GM18498 (cell line): ENCODE data around the gene FAM131A.
"Not testable (repeated sequence)": the region's sequence is repeated elsewhere in the genome, so short reads cannot be mapped to it uniquely, and the experiment has no call there.

ENCODE experiments used
- ATAC-seq: cut with Tn5 transposase; IDR thresholded peaks from one replicate; pipeline ENCODE4 v1.9.1; 2021; ENCODE audit warnings: mild to moderate bottlenecking, moderate library complexity; ENCODE audit not compliant: unreplicated experiment

Gene FAM131A

DNA sequence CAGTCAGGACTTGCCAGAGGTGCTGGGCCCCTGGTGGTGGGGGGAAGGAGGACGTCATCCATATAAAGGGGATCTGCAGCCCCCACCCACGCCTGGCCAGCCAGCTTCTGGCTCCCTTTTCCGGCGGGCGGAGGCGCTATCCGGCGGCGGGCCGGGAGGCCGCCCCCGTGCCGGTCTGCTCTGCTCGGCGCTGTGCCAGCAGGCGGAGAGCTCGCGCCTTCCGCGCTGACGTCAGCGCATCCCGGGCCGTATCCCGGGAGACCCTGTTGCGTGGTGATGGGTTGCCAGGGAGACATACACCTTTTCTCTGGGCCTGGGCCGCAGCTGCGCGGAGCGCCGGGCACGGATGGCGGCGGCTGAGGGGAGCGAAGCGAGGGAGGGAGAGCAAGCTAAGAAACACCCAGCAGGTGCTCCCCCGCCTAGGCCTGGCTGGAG, 1.1 kb downstream of the FAM131A start:
- no peak for ATAC-seq

- no peak for ATAC-seq
Measured at GRCh38 chr3:184339001-184339400, 1.6 kb downstream of the FAM131A start.

GRCh38 chr3:184339451-184340135, 2.2 kb downstream of the FAM131A start:
- ATAC-seq, result not testable (repeated sequence)

- no peak for ATAC-seq
Measured at GRCh38 chr3:184341925-184342324, 4.5 kb downstream of the FAM131A start.

DNA sequence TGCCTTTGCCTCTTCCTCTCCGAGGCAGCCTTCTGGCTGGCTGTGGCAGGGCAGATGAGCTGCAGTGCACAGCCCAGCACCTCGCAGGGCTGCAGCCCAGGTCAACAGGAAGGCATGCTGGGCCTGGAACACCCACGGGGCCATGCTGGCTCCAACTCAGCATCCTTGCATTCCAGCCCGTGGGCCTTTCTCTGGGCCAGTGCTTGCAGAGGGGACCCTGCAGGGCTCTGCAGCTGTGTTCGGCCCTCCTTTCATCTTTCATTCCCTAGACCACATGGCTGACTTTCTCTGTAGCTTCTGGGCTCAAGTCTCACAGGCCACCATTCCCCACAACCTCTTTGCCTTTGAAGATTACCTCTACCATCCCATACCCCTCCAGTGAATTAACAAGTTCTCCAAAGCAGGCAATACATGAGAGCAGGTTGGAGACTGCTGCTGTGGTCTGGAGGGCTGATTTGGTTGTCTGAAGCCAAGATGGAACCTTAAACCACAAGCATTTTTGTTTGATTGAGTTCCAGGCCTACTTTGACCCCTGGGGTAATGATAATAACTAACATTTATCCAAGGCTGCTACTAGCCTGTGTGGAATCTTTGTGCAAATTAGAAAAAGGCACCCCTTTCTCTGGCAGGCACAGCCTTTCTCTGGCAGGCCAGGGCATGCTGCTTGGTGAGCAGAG, 5.9 kb downstream of the FAM131A start:
- ATAC-seq, result no peak

GRCh38 chr3:184344579-184345316, 7.3 kb downstream of the FAM131A start:
- ATAC-seq, result no peak

GRCh38 chr3:184345317-184346144, 8.1 kb downstream of the FAM131A start:
- no peak for ATAC-seq

DNA sequence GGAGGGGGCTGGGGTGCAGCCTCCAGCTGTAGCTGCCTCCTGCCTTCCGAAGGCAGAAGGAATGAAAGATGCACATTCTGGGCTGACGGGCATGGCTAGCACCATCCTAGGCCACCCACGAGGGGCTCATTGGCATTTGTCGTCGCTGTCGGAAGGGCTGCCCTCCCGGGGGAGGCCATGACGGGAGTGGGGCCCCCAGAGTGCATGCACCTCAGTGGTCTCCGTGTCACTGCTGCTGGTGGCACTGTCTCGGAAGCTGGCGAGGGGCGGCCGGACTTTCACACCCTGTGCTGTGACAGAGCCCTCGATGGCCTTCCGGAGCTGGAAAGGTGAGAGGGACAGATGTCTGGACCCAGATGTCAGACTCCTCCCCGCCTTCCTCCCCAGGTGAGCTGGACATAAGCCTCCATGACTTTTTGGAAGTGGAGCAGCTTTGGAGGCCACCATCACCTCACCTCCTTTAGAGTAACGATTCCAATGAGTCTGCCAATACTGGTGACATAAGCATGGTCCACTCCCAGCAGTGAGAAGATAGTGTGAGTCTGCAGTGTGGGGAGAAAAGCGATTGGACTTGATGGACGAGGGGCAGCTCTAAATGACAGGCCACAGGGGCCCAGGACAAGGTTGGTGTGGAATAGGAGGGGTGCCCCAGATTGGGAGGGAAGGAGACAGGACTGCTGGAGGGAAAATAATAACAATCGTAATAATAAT, 9.2 kb downstream of the FAM131A start:
- ATAC-seq, result no peak

DNA sequence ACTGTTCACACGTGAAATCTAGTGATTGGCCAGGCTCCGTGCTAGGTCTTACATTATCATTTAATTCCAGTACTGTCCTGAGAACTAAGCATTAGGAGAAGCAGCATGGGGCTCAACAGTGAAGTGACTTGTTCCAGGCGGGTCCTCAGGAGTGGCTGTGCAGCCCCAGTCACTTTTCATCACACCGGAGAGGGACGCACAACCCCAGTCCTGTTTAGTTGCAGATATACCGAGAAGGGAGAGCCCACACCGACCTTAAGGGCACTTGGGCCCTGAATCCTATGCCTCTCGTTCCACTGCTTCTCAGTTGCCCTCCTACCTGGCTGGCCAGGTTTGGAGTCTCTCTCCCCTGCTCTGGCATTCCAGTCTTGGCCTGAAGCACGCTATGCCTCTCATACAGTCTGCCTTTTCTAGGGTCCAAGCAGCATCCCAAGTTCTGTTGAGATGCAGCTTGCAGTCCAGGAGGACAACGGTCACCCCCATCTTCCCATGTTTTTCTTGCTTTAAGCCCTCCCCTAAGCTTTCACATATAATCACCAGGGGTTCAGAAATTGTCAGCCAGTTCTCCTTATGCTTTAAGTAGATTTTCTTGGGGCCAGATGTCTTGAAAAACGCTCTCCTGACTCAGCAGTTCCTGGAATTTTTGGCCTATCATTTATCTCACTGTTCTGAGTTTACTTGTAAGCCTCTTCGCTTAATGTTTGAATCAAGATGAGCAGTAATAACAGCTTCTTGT, 10.1 kb downstream of the FAM131A start:
- no peak for ATAC-seq

- ATAC-seq, result no peak
Measured at GRCh38 chr3:184348057-184348382, 10.6 kb downstream of the FAM131A start.

DNA sequence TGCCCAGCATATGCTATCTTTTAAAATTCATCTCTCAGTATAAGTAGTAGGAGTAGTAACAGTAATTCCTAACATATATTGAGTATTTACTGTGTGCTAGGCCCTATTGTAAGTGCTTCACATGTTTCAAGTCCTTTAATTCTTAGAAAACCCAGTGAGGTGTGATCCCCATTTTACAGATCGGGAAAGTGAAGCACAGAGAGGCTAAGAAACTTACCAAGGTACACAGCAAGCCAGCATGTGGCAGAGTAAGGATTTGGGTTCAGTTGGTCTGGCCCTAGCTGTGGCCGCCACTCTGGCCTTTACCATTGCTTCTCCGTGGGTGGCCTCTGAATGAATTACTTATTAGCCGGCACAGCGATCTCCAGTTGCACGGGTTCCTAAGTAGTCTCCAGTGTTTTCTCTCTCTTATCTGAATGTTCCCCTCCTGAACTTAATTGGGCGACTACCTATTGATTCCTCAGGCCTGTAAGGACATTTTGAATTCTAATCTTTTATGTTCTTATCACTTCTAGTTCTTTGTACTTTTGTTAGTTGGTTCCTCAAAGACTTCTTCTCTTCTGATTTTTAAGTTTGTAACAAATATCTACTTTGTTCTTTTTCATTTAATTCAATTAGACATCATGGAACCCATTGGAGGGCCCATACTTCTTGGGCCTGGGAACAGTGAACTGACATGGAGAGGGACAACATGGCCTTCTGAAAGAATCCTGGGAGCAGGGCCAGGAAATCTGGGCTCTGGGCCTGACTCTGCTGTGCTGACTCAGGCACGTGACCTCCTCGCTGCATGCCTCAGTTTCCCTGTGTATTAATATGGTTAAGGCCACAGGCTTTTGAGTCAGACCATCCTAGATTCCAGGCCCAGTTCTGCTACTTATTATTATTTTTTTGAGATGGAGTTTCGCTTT, 12.4 kb downstream of the FAM131A start:
- ATAC-seq, result no peak

GRCh38 chr3:184350618-184351017, 13.2 kb downstream of the FAM131A start:
- no peak for ATAC-seq

DNA sequence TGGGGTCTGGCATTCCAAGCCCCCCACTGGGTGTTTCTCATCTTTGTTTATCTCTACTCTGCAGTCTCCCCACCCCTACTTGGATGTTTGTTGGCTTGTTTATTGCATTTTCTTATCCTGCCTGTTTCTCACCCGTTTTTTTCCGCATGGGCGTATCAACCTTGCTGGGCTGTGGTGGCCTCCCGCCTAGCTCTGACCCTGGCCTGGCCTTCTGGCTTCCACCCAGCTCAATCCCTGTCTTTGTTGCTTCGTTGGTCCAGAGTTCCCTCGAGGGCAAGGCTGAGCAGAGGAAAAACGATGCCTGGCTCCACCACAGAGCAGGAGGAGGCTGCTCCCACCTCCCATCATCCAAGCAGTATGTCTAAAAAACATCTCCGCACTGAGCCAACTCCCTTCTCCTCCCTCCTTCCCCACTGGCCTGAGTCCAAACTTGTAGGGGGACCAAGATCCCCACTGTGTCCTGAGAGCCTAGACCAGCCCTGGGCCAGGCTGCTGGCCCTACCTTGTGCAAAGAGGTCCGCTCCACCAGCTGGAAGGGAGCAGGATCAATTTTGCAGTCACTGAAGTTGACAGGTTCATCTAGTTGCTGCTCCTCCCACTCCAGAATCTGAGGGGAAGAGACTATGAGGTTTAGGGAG, 14.2 kb downstream of the FAM131A start:
- no peak for ATAC-seq

- no peak for ATAC-seq
Measured at GRCh38 chr3:184352149-184352785, 14.9 kb downstream of the FAM131A start.

DNA sequence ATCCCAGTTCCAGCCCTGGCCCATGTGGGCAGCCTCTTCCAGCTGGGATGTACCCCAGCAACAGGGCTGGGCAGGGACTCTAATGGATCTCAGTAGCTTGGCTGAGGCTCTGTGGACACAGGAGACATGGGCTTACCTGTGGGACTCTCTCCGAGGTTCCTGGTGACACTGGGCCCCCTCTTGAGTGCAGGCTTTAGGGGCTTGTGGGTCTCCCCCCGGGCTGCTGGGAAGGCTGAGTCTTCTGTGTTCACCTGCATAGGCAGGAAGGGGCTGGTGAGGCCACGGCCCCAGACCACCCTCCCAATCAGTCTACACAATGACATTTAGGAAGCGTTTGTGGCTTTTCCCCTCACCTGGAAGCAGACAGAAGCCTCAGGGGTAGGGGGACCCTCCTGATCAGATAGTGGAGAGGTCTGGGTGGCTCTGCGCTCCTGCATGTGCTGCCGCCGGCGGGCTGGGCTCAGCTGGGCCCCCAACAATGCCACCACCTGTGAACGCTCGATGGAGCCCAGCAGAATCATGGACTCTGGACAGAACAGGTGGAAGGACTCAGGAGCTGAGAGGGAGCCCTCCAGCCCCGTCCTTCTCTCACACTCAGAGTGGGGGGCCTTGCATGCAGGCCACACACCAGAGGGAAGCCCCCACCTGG, 15.6 kb downstream of the FAM131A start:
- no peak for ATAC-seq

GRCh38 chr3:184353546-184353941, 16.1 kb downstream of the FAM131A start:
- no peak for ATAC-seq

DNA sequence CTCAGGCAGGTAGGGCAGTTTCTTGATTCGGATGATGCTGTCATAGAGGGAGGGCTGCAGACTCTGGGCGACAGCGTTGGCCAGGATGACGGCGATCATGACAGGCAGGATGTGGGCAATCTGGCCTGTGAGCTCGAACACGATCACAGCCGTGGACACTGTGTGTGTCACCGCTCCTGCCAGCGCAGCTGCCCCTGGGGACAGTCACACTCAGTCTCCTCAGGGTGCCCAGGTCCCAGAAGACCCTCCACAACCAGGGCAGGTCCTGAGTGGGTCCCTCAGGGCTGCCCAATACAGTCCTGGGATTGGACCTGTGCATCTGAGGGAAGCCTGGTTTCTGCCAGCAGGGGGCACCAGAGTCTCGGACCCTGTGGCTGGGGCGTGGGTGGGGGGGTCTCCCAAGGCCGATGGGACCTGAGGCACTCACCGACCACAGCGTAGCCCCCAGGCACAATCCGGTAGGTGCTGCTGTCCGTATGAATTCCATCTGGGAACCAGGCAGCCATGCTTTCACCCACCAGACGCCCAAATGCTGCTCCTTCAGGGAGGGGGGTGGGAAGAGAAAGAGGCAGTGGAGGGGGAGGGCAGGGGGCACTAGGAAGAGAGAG, 16.8 kb downstream of the FAM131A start:
- ATAC-seq, result no peak
